Choroid plexus epithelial cell (primary cell): ENCODE measurements around the gene CFAP53.

Experiments used
- DNase-seq: peaks from one replicate; pipeline ENCODE4 v3.0.0-alpha.2; 2010; ENCODE audit warnings: low read depth
- H3K4me3 ChIP-seq: 2 replicates; pipeline ENCODE4 v1.5.1; 2011; ENCODE audit warnings: low read depth, mild to moderate bottlenecking, control low read depth, low read length, moderate library complexity
- CTCF ChIP-seq: conservative IDR thresholded peaks from 2 replicates; pipeline ENCODE4 v1.5.1; 2011; ENCODE audit warnings: low read depth, mild to moderate bottlenecking, control low read depth, inconsistent platforms, low read length, moderate library complexity

CFAP53 gene

GRCh38 chr18:50282521-50283335, 16.4 kb upstream of the CFAP53 start:
- TF ChIP-seq CTCF, result no peak
- H3K4me3 ChIP-seq, result no peak overlapping the region
- no peak for DNase-seq

- no peak for TF ChIP-seq CTCF
- DNase-seq, result no peak
- peak overlapping the region; percentile 100 for H3K4me3 ChIP-seq
Observed at GRCh38 chr18:50281972-50282520, 15.8 kb upstream of the CFAP53 start.

- peak; percentile 100 for DNase-seq
- peak; percentile 21 for TF ChIP-seq CTCF
Observed at GRCh38 chr18:50281295-50281971, 15.1 kb upstream of the CFAP53 start, which contains the start of gene MBD1. MBD1 (minus strand) TSS chr18:50281523; CDS start chr18:50279992, 1,531 bp downstream.

GRCh38 chr18:50280707-50281294, 14.5 kb upstream of the CFAP53 start:
- DNase-seq, result no peak
- TF ChIP-seq CTCF, result no peak
- H3K4me3 ChIP-seq, result peak overlapping the region; percentile 100

More at GRCh38 chr18:50281295-50281971, 15.1 kb upstream of the CFAP53 start, which contains the start of gene MBD1:
- H3K4me3 ChIP-seq, result peak within 1 kb of the TSS; percentile 100

GRCh38 chr18:50279752-50280151, 13.5 kb upstream of the CFAP53 start:
- no peak for TF ChIP-seq CTCF
- peak overlapping the region; percentile 26 for H3K4me3 ChIP-seq
- DNase-seq, result no peak

- no peak for TF ChIP-seq CTCF
- peak; percentile 85 for DNase-seq
- no peak overlapping the region for H3K4me3 ChIP-seq
Observed at GRCh38 chr18:50277942-50278341, 11.6 kb upstream of the CFAP53 start.
